ENCODE measurements around the gene DHH.
"Not testable (repeated sequence)": the region's sequence is repeated elsewhere in the genome, so short reads cannot be mapped to it uniquely, and the experiment has no call there.

The DHH gene

DNA sequence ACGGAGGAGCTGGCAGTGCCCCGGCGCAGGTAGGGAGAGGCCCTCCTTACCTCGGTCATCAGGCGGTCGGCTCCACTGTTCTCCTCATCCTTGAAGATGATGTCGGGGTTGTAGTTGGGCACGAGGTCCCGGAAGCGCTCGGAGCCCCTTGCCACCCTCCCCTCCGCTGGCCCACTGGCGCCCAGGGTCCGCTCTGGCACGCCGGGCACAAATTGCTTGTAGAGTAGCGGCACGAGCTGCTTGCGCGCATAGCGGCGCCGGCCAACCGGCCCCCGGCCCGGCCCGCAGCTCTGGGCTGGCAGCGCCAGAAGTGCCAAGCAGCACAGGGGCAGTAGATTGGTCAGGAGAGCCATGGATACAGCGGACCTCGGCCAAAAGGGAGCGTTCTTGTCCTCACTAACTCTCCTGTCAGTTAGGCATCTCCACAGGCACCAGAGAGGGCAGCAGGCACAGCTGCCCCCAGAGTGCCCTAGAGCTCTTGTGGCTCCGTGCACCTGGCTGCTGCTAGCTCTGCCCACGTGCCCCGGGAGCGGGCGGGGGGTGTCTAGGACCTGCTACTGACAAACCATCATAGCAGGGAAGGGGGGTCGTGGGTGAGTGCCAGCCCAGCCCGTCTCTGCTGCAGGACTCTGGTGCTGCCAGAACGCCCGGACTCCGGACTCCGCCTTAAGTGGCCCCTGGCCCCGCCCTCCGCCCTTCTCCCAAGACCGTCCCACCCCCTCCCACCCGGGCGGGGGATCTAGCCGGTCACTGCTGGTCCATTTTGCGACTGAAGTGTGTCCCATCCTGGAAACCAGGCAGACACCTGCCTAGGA lies at the start of gene DHH:
Gene DHH (minus strand): TSS at position 642 of the 815 bp plus-strand sequence. CDS start 289 bp downstream, at position 353.
- Histone ChIP-seq H3K27ac (peak within 1 kb of the TSS in 1 of 2 donors; percentile 42), H3K4me3 (peak within 1 kb of the TSS; percentile 66)
- TF ChIP-seq, protein P1, sequence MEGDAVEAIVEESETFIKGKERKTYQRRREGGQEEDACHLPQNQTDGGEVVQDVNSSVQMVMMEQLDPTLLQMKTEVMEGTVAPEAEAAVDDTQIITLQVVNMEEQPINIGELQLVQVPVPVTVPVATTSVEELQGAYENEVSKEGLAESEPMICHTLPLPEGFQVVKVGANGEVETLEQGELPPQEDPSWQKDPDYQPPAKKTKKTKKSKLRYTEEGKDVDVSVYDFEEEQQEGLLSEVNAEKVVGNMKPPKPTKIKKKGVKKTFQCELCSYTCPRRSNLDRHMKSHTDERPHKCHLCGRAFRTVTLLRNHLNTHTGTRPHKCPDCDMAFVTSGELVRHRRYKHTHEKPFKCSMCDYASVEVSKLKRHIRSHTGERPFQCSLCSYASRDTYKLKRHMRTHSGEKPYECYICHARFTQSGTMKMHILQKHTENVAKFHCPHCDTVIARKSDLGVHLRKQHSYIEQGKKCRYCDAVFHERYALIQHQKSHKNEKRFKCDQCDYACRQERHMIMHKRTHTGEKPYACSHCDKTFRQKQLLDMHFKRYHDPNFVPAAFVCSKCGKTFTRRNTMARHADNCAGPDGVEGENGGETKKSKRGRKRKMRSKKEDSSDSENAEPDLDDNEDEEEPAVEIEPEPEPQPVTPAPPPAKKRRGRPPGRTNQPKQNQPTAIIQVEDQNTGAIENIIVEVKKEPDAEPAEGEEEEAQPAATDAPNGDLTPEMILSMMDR (IDR thresholded peaks at IDR 0.05): no peak
- DNase-seq (ENCODE audit: low spot score): no peak

DNA sequence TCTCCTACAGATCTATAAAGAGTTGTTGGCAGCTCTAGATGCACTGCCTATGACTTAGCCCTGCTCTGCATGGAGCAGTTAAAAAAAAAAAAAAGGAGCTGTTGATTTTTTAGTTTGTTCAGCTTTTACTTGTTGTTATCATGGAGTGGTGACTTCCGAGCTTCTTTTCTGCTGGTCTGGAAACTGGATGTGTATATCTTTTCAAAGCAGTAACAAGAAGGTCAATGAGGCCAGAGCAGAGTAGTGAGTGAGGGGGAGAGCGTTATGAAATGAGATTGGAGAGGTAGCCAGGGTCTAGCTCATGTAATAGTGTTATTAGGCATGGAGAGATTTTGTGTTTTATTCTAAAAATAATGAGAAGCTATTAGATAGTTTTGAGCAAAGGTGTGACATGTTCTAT lies 49.8 kb upstream of the DHH start:
- DNase-seq (ENCODE audit: low spot score): no peak
- no peak overlapping the region for H3K27ac ChIP-seq
- H3K4me3 ChIP-seq: no peak overlapping the region
- TF ChIP-seq, protein P1 (IDR thresholded peaks at IDR 0.05): no peak

DNA sequence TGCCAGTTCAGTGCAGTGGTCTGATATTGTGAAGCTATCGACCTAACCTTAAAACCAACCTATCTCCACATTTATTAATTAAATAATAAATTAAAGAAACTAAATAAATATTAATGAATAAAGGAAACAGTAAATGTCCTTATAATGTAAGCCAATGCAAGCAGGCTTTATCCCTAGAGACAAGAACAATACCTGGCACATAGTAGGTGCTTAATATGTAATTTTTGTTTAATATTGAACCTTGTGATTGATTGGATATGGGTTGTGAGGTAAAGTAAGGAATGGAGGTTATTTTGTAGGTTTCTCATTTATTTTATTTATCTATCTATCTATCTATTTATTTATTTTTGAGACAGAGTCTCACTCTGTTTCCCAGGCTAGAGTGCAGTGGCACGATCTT lies 44.4 kb upstream of the DHH start:
- H3K4me3 ChIP-seq: no peak overlapping the region
- H3K27ac ChIP-seq: no peak overlapping the region
- no peak for DNase-seq (ENCODE audit: low spot score)
- TF ChIP-seq, protein P1 (IDR thresholded peaks at IDR 0.05): no peak

DNA sequence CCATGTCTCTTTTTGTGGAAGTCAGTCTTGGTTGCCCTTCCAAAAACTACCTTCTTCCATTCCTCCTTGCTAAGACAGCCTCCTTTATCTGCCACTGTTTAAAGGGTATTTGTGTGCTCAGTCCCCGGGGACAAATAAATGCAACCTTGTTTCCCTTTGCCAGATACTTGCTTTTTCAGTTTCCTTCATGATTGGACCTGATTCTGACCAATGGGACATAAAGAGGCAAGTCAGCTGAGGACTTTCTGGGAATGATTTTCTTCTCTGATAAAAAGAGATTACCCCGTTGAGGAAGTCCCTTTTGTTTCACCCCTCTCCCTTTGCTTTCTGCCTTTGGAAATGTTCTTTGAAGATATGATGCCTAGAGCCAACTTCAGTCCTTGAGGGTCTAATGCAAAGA lies 44.0 kb upstream of the DHH start:
- TF ChIP-seq, protein P1 (IDR thresholded peaks at IDR 0.05): no peak
- H3K4me3 ChIP-seq: no peak overlapping the region
- DNase-seq (ENCODE audit: low spot score): no peak
- H3K27ac ChIP-seq: no peak overlapping the region

DNA sequence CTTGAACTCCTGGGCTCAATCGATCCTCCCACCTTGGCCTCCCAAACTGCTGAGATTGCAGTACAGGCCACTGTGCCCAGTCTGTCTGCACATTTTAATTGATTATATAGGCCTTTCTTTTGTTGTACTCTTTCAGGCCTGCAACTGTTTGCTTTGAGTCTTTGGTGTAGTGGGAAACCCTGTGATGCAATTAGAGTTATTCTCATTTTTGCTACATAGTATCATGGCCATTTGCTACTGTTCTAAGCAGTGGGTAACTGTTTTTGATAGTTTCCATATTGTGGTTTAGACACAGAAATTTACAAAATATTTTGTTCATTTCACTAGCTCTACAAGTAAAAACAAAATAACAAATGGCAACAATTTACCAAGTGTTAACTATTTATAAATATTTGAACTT lies 42.9 kb upstream of the DHH start:
- Histone ChIP-seq H3K4me3 (no peak overlapping the region), H3K27ac (no peak overlapping the region)
- no peak for DNase-seq (ENCODE audit: low spot score)
- TF ChIP-seq, protein P1 (IDR thresholded peaks at IDR 0.05): no peak

DNA sequence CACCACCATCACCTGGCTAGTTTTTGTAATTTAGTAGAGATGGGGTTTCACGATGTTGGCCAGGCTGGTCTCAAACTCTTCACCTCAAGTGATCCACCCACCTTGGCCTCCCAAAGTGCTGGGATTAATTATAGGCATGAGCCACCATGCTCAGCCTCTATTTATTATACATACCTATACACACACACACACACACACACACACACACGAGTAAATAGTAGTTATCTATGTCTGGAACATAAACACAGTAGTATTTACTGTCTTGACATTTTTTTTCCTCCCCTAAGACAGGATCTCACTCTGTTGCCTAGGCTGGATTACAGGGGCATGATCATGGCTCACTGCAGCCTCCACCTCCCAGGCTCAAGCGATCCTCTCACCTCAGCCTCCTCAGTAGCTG lies 42.4 kb upstream of the DHH start:
- DNase-seq (ENCODE audit: low spot score); H3K27ac ChIP-seq; H3K4me3 ChIP-seq: not testable (repeated sequence)

DNA sequence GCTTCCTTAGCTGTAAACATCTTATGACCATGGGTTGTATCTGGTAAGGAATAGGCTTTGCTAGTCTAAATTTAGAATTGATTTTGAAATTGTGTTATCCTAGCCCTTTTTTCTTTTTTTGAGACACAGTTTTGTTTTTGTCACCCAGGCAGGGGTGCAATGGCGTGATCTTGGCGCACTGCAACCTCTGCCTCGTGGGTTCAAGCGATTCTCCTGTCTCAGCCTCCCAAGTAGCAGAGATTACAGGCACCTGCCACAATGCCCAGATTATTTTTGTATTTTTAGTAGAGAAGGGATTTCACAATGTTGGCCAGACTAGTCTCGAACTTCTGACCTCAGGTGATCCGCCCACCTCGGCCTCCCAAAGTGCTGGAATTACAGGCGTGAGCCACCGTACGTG lies 39.0 kb upstream of the DHH start:
- no peak for DNase-seq (ENCODE audit: low spot score)
- TF ChIP-seq, protein P1 (IDR thresholded peaks at IDR 0.05): no peak
- Histone ChIP-seq H3K27ac (peak overlapping the region; percentile 58 to 95), H3K4me3 (peak overlapping the region; percentile 100)

Measured in coronary artery (tissue), 2 donors.